ENCODE measurements around the gene RAX2. TPM values are rescaled to one million over a fixed set of nuclear protein-coding genes. Genes with fewer than 3 reads are reported as not detected.

The RAX2 gene
- total RNA-seq, 6 experiments from 2014 or later, result not detected

DNA sequence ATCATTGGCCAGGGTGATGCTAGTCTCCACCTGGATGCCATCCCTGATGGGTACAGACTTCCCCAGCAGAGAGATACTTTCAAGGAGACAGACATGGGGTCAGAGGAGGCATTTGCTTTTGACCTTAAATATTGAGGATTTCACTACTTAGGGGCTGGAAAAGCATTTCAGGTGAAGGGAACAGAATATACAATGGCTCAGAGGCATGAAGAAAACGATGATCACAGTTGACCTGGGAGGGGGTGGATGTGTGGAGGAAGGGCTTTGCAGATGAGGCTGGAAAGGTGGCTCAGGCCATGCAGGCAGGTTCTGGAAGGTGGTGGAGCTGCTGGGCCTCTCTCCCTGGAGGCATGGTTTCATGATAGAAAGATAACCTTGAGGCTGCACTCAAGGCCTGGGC is 10.3 kb upstream of the RAX2 start:
- ATAC-seq (no peak), DNase-seq (no peak)
- no peaks in the 10 kb centered on the region for H3K27me3 ChIP-seq
- 92% methylated on average over 1 of the region's 1 CpG for WGBS (ENCODE audit: insufficient coverage, low coverage, low lambda C conversion rate, missing lambda C conversion rate)
- H3K4me3 ChIP-seq, result no peak overlapping the region
- TF ChIP-seq POLR2A (IDR thresholded peaks at IDR 0.05), result no peak
- TF ChIP-seq CTCF (IDR thresholded peaks at IDR 0.05), result no peak
- no peak overlapping the region for H3K27ac ChIP-seq
- peaks cover 0 to 11% (median 0%) of the 10 kb centered on the region in 4 donors for H3K9me3 ChIP-seq
- intact Hi-C loops (cut with DNase I), result loop anchor here in 1 of 2 donors (10.0 kb wide), 1 partner anchor 432 kb away; no protein-coding TSS in a partner anchor
- H3K4me1 ChIP-seq, result no peaks in the 10 kb centered on the region
- H3K36me3 ChIP-seq, result no peaks in the 10 kb centered on the region

DNA sequence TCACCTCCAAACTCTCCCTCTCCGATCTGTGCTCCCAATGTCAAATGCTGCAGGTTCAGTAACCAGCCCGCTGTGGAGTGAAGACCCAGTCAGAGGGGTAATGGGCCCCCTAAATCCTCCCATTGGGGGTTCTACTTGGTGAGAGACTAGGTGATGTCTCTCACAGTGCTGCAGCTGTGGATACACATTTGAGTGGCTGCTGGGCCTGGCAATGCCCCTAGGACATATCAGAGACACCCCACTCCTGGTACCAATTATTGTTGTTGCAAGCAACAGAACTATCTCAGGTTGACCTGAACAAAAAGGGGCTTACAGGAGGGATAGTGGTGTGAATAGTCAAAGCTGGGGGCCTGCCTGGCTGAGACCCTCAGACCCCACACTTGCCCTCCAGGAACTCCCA is 9.6 kb upstream of the RAX2 start:
- no peak overlapping the region for H3K27ac ChIP-seq
- H3K4me3 ChIP-seq, result no peak overlapping the region
- ATAC-seq, result no peak
- TF ChIP-seq POLR2A (IDR thresholded peaks at IDR 0.05), result no peak
- no peak for TF ChIP-seq CTCF (IDR thresholded peaks at IDR 0.05)
- H3K27me3 ChIP-seq, result no peaks in the 10 kb centered on the region
- 100% methylated on average over 2 of the region's 2 CpGs for WGBS (ENCODE audit: insufficient coverage, low coverage, low lambda C conversion rate, missing lambda C conversion rate)
- intact Hi-C loops (cut with DNase I), result loop anchor here in 1 of 2 donors (10.0 kb wide), 1 partner anchor 433 kb away; no protein-coding TSS in a partner anchor
- peaks cover 0 to 11% (median 0%) of the 10 kb centered on the region in 4 donors for H3K9me3 ChIP-seq
- H3K4me1 ChIP-seq, result no peaks in the 10 kb centered on the region
- DNase-seq, result no peak
- H3K36me3 ChIP-seq, result no peaks in the 10 kb centered on the region

GRCh38 chr19:3780786-3781304 is 8.8 kb upstream of the RAX2 start:
- 84% methylated on average over 8 of the region's 9 CpGs for WGBS (ENCODE audit: insufficient coverage, low coverage, low lambda C conversion rate, missing lambda C conversion rate)
- Histone ChIP-seq H3K4me1 (no peaks in the 10 kb centered on the region), H3K27ac (no peak overlapping the region), H3K36me3 (no peaks in the 10 kb centered on the region), H3K9me3 (peaks cover 0 to 11% (median 0%) of the 10 kb centered on the region in 4 donors), H3K27me3 (no peaks in the 10 kb centered on the region), H3K4me3 (no peak overlapping the region)
- DNase-seq (no peak), ATAC-seq (no peak)
- TF ChIP-seq CTCF (IDR thresholded peaks at IDR 0.05) (no peak), POLR2A (IDR thresholded peaks at IDR 0.05) (no peak)
- intact Hi-C loops (cut with DNase I), result loop anchor here in 1 of 2 donors (10.0 kb wide), 1 partner anchor 434 kb away; no protein-coding TSS in a partner anchor

- 41% methylated on average over 8 of the region's 44 CpGs for WGBS (ENCODE audit: insufficient coverage, low coverage, low lambda C conversion rate, missing lambda C conversion rate)
- peaks cover 0 to 11% (median 0%) of the 10 kb centered on the region in 4 donors for H3K9me3 ChIP-seq
- no peaks in the 10 kb centered on the region for H3K4me1 ChIP-seq
- DNase-seq (no peak), ATAC-seq (no peak)
- H3K27me3 ChIP-seq, result no peaks in the 10 kb centered on the region
- no peaks in the 10 kb centered on the region for H3K36me3 ChIP-seq
- intact Hi-C loops (cut with DNase I), result no loop called here
- TF ChIP-seq CTCF (IDR thresholded peaks at IDR 0.05) (no peak), POLR2A (IDR thresholded peaks at IDR 0.05) (no peak)
- H3K27ac ChIP-seq, result no peak overlapping the region
- no peak overlapping the region for H3K4me3 ChIP-seq
Observed at GRCh38 chr19:3778899-3779723, 7.1 kb upstream of the RAX2 start.
